Lung (tissue), 12 donors: ENCODE measurements around the gene RALGPS1. TPM values are rescaled to one million over a fixed set of nuclear protein-coding genes. Genes with fewer than 3 reads are reported as not detected.

Experiments used
- ATAC-seq: fragments of 200-7000 bp; cut with Tn5 transposase; one replicate; pipeline ENCODE4 v1.9.1; 2020; ENCODE audit warnings: moderate number of reproducible peaks; ENCODE audit not compliant: insufficient read depth, low FRiP score
- DNase-seq, 3 donors: peaks; one replicate each; pipeline ENCODE4 v3.0.0-alpha.2; 2013 to 2017
- H3K27ac ChIP-seq, 2 donors: one replicate each; pipeline ENCODE4 v1.5.1; 2013; ENCODE audit warnings: mild to moderate bottlenecking in 2 of 2, moderate library complexity in 2 of 2, control low read depth in 1 of 2, inconsistent platforms in 1 of 2, low read depth in 1 of 2, low read length in 1 of 2
- H3K27me3 ChIP-seq, 3 donors: one replicate each; pipeline ENCODE4 v1.5.1; 2013; ENCODE audit warnings: low read length in 2 of 3; ENCODE audit not compliant: control insufficient read depth in 3 of 3, insufficient read depth in 3 of 3
- H3K36me3 ChIP-seq, 4 donors: one replicate each; pipeline ENCODE4 v1.5.1; 2013; ENCODE audit warnings: low read length in 4 of 4, mild to moderate bottlenecking in 1 of 4, moderate library complexity in 1 of 4; ENCODE audit not compliant: control insufficient read depth in 4 of 4, insufficient read depth in 4 of 4
- H3K4me1 ChIP-seq, 5 donors: one replicate each; pipeline ENCODE4 v1.5.1; 2013; ENCODE audit warnings: low read length in 5 of 5, mild to moderate bottlenecking in 2 of 5, moderate library complexity in 1 of 5; ENCODE audit not compliant: control insufficient read depth in 5 of 5, insufficient read depth in 5 of 5
- H3K4me3 ChIP-seq: one replicate; pipeline ENCODE4 v1.5.1; 2013; ENCODE audit warnings: mild to moderate bottlenecking, control low read depth, moderate library complexity
- H3K9ac ChIP-seq, 2 donors: one replicate each; pipeline ENCODE4 v1.5.1; 2013; ENCODE audit warnings: low read length in 2 of 2, control low read depth in 1 of 2; ENCODE audit not compliant: insufficient read depth in 1 of 2
- H3K9me3 ChIP-seq, 4 donors: one replicate each; pipeline ENCODE4 v1.5.1; 2013; ENCODE audit warnings: low read length in 3 of 4, mild to moderate bottlenecking in 1 of 4, moderate library complexity in 1 of 4; ENCODE audit not compliant: control insufficient read depth in 4 of 4, insufficient read depth in 3 of 4
- WGBS, 2 donors: extraction: QIAGEN DNeasy Blood & Tissue Kit; methylation state at CpG; one replicate each; pipeline ENCODE4 v1.1.7; 2013; 5-methylcytosine and 5-hydroxymethylcytosine counted together
- polyA plus RNA-seq, 2 donors: library from polyadenylated mRNA; stranded (reverse); fragments of 200-250 nt; gene quantifications; one replicate each; pipeline ENCODE4 v1.2.1, GENCODE V29; 2013
- total RNA-seq, 2 donors: library from RNA; depleted of rRNA in 1 of 2; stranded (reverse); fragments of >200 nt in 1 of 2; gene quantifications; one replicate each; pipeline ENCODE4 v1.2.1, GENCODE V29; 2014 to 2021
- TF ChIP-seq, protein P1 (sequence below): IDR thresholded peaks from 2 replicates; pipeline ENCODE4 v1.5.1; 2012; ENCODE audit warnings: mild to moderate bottlenecking; ENCODE audit errors: control extremely low read depth, extremely low read depth
- donor health status: control.
- donor health status: control.
- donor health status: Bipolar disorder and iron deficiency.
- donor health status: healthy.
- donor health status: DM: yes; HTN: yes; CAD: no.

The RALGPS1 gene
- total and polyA plus RNA-seq, 4 donors: 3.5 to 30.3 (median 11.9) TPM

DNA sequence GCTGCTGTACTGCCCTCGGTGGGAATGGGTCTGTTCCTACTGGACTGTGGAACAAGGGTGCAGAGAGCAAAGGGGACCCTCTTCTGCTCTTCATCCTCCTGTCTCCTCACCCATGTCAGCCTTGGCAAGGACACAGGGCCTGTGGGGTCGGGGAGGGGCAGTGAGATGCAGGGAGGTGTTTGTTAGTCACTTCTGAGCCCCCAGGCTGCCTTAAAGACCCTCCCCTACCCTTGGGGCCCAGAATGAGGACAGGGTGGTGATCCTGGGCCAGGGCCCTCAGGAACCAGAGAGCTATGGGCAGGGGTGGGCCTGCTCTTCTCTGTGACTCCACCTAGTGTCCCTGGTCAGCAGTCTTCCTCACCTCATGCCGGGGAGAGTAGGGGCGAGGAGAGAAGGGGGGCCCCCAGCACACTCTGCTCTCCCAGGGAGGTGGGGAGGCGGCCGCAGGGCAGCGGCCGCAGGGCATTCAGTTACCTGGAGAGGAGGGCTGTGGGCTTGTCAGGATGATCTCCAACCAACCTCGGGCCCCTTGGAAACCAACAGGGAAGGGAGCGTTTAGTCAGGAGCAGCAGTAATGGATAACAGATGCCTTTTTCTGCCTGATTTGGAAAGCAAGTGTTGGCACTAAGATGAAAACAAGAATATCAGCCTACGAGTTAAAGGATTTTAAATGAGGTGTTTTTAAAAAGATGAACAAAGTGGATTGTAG, 288.0 kb downstream of the RALGPS1 start:
- ATAC-seq (no peak), DNase-seq (peak in 2 of 3 donors; percentile 73 to 84)
- Histone ChIP-seq H3K36me3 (peaks cover 0 to 3% (median 1%) of the 10 kb centered on the region in 4 donors), H3K9ac (no peak overlapping the region), H3K4me3 (no peak overlapping the region), H3K27me3 (no peaks in the 10 kb centered on the region), H3K27ac (no peak overlapping the region), H3K4me1 (peaks cover 0 to 42% (median 10%) of the 10 kb centered on the region in 5 donors), H3K9me3 (no peaks in the 10 kb centered on the region)
- TF ChIP-seq, protein P1, sequence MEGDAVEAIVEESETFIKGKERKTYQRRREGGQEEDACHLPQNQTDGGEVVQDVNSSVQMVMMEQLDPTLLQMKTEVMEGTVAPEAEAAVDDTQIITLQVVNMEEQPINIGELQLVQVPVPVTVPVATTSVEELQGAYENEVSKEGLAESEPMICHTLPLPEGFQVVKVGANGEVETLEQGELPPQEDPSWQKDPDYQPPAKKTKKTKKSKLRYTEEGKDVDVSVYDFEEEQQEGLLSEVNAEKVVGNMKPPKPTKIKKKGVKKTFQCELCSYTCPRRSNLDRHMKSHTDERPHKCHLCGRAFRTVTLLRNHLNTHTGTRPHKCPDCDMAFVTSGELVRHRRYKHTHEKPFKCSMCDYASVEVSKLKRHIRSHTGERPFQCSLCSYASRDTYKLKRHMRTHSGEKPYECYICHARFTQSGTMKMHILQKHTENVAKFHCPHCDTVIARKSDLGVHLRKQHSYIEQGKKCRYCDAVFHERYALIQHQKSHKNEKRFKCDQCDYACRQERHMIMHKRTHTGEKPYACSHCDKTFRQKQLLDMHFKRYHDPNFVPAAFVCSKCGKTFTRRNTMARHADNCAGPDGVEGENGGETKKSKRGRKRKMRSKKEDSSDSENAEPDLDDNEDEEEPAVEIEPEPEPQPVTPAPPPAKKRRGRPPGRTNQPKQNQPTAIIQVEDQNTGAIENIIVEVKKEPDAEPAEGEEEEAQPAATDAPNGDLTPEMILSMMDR: no peak
- 87% methylated on average over 11 of the region's 11 CpGs for WGBS, 2 donors

DNA sequence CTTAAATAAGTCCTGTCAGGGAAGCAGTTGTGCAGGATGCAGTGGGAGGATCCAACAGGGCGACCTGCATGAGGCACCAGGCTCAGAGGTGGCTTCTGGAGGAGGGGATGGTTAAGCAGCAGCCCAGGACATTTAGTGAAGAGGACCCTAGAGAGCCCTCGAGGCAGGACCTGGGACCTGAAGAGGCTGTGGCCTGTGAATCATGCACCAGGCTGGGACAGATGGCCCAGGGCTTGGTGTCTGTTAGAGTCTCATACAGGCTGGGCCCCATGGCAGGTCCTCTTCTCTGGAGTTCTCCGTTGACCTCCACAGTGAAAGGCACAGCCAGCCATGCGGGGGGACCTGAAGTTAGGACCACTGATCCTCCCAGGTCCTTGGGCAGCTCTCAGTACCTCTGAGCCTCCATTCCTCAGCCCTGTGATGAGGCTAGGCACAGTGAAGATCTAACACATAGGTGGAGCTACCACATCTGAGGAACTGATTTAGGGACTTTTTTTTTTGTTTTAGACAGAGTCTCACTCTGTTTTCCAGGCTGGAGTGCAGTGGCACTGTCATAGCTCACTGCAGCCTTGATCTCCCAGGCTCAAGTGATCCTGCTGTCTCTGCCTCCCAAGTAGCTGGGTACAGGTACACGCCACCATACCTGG, 289.2 kb downstream of the RALGPS1 start:
- DNase-seq (no peak), ATAC-seq (no peak)
- peaks cover 0 to 3% (median 1%) of the 10 kb centered on the region in 4 donors for H3K36me3 ChIP-seq
- 90 to 93% methylated on average over 5 of the region's 5 CpGs for WGBS, 2 donors
- no peak overlapping the region for H3K9ac ChIP-seq
- no peaks in the 10 kb centered on the region for H3K27me3 ChIP-seq
- peaks cover 0 to 30% (median 7%) of the 10 kb centered on the region in 5 donors for H3K4me1 ChIP-seq
- no peaks in the 10 kb centered on the region for H3K9me3 ChIP-seq
- H3K4me3 ChIP-seq: no peak overlapping the region
- TF ChIP-seq, protein P1: no peak
- no peak overlapping the region for H3K27ac ChIP-seq

DNA sequence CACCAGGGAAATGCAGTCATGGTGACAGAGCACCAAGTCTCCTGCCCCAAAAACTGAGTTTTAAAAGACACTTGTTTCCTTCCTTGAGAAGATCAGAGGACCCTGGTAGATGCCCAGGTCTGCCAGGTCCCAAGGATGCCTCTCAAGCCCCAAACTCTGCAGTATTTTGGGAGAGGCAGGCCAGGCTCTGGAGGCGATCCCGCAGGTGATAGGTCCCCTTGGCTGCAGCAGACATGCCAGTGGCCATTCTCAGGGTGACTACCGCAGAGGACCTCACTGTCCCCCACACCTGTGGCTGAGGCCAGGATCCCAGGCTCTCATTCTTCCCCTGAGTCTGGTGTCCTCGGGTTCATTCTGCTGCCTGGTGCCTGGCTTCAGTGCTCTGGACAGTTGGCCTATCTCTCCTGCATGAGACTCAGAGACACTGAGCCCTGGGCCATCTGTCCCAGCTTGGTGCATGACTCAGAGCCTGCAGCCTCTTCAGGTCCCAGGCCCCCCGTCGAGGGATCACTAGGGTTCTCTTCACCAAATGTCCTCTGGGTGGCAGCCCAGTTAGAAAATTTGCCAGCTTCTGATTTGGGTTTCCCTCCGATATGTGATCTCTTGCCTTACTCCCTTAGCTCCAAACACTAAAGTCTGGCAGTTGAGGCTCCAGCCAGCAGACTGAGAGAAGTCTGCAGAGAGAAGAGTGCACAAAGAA, 290.3 kb downstream of the RALGPS1 start:
- H3K27me3 ChIP-seq: no peaks in the 10 kb centered on the region
- no peaks in the 10 kb centered on the region for H3K9me3 ChIP-seq
- ATAC-seq (no peak), DNase-seq (peak; percentile 46 to 71 (median 69))
- peaks cover 0 to 3% (median under 1%) of the 10 kb centered on the region in 4 donors for H3K36me3 ChIP-seq
- 69 to 71% methylated on average over 7 of the region's 7 CpGs for WGBS, 2 donors
- H3K9ac ChIP-seq: no peak overlapping the region
- peaks cover 0 to 27% (median 4%) of the 10 kb centered on the region in 5 donors for H3K4me1 ChIP-seq
- no peak overlapping the region for H3K4me3 ChIP-seq
- TF ChIP-seq, protein P1: no peak
- no peak overlapping the region for H3K27ac ChIP-seq
